Loucy (cell line): Measurements from ENCODE around the gene DNM1.

Experiments
- H2AFZ ChIP-seq: fragments of 200-600 bp; sonication (generic); 2 replicates; pipeline ENCODE4 v1.6.0; 2016; ENCODE audit warnings: antibody characterized with exemption, mild to moderate bottlenecking, low read length, moderate library complexity
- H3F3A ChIP-seq: fragments of 200-600 bp; 2 replicates; pipeline ENCODE4 v1.6.0; 2016; ENCODE audit warnings: antibody characterized with exemption, low read depth, mild to moderate bottlenecking
- H3K27me3 ChIP-seq: fragments of 200-600 bp; sonication (generic); 2 replicates; pipeline ENCODE4 v1.6.1; 2014; ENCODE audit warnings: low read length, mild to moderate bottlenecking; ENCODE audit not compliant: insufficient read depth, poor library complexity, severe bottlenecking
- H3K36me3 ChIP-seq: fragments of 200-600 bp; sonication (generic); 2 replicates; pipeline ENCODE4 v1.6.1; 2016; ENCODE audit warnings: low read length; ENCODE audit not compliant: insufficient read depth
- H3K4me1 ChIP-seq: fragments of 200-600 bp; sonication (generic); 2 replicates; pipeline ENCODE4 v1.5.1; 2014; ENCODE audit warnings: low read length, mild to moderate bottlenecking; ENCODE audit not compliant: insufficient read depth, poor library complexity, severe bottlenecking
- H3K4me2 ChIP-seq: fragments of 200-600 bp; sonication (generic); 2 replicates; pipeline ENCODE4 v1.6.0; 2014; ENCODE audit warnings: antibody characterized with exemption, low read length, low read depth, mild to moderate bottlenecking; ENCODE audit not compliant: poor library complexity, severe bottlenecking
- H3K4me3 ChIP-seq: fragments of 200-600 bp; sonication (generic); 2 replicates; pipeline ENCODE4 v1.5.1; 2014; ENCODE audit warnings: low read length, mild to moderate bottlenecking, mixed read lengths; ENCODE audit not compliant: poor library complexity, severe bottlenecking
- H3K79me2 ChIP-seq: fragments of 200-600 bp; sonication (generic); 2 replicates; pipeline ENCODE4 v1.6.1; 2014; ENCODE audit warnings: low read length; ENCODE audit not compliant: insufficient read depth
- H3K9ac ChIP-seq: fragments of 200-600 bp; sonication (generic); 2 replicates; pipeline ENCODE4 v1.6.0; 2014; ENCODE audit warnings: mild to moderate bottlenecking, low read depth, low read length, moderate library complexity; ENCODE audit not compliant: poor library complexity, severe bottlenecking
- H3K9me2 ChIP-seq: fragments of 200-600 bp; sonication (generic); replicated peaks from 2 replicates; pipeline ENCODE4 v1.6.1; 2016; ENCODE audit warnings: low read depth, low read length, mixed read lengths
- H3K9me3 ChIP-seq: fragments of 200-600 bp; sonication (generic); 2 replicates; pipeline ENCODE4 v1.6.1; 2014; ENCODE audit warnings: mild to moderate bottlenecking, antibody characterized with exemption, low read length, low read depth; ENCODE audit not compliant: insufficient read depth
- H4K20me1 ChIP-seq: fragments of 200-600 bp; sonication (generic); 2 replicates; pipeline ENCODE4 v1.6.0; 2014; ENCODE audit warnings: antibody characterized with exemption, low read length, mild to moderate bottlenecking; ENCODE audit not compliant: insufficient read depth, poor library complexity, severe bottlenecking
- CTCF ChIP-seq: fragments of 200-600 bp; sonication (generic); conservative IDR thresholded peaks from 2 replicates; pipeline ENCODE4 v1.5.1; 2014; ENCODE audit warnings: mild to moderate bottlenecking, antibody characterized with exemption, low read length
- EZH2phosphoT487 ChIP-seq: fragments of 200-600 bp; IDR thresholded peaks from 2 replicates; pipeline ENCODE4 v1.6.1; 2018; ENCODE audit warnings: antibody characterized with exemption, mild to moderate bottlenecking, moderate library complexity, borderline replicate concordance

DNM1 gene

GRCh38 chr9:128202648-128203023, 543 bp upstream of the DNM1 start:
- Histone ChIP-seq H3K79me2 (no peaks in the 10 kb centered on the region), H4K20me1 (no peaks in the 10 kb centered on the region), H3K4me2 (peak overlapping the region; percentile 81), H3K9me3 (no peaks in the 10 kb centered on the region), H3K36me3 (no peaks in the 10 kb centered on the region), H3K9ac (peak overlapping the region; percentile 4), H3K9me2 (no peaks in the 10 kb centered on the region), H3K27me3 (peaks cover 7% of the 10 kb centered on the region), H3K4me1 (peaks cover 11% of the 10 kb centered on the region), H2AFZ (peak overlapping the region; percentile 95), H3K4me3 (peak overlapping the region; percentile 75), H3F3A (no peaks in the 10 kb centered on the region)
- TF ChIP-seq CTCF (no peak), EZH2phosphoT487 (no peak)

GRCh38 chr9:128203707-128204551, 750 bp downstream of the DNM1 start:
- no peaks in the 10 kb centered on the region for H3K9me2 ChIP-seq
- H2AFZ ChIP-seq, result peak overlapping the region; percentile 83
- no peaks in the 10 kb centered on the region for H3F3A ChIP-seq
- H3K4me1 ChIP-seq, result peaks cover 11% of the 10 kb centered on the region
- peak overlapping the region; percentile 75 for H3K4me3 ChIP-seq
- H3K36me3 ChIP-seq, result no peaks in the 10 kb centered on the region
- H3K4me2 ChIP-seq, result peak overlapping the region; percentile 81
- peaks cover 7% of the 10 kb centered on the region for H3K27me3 ChIP-seq
- H4K20me1 ChIP-seq, result no peaks in the 10 kb centered on the region
- no peaks in the 10 kb centered on the region for H3K79me2 ChIP-seq
- TF ChIP-seq CTCF, result no peak
- TF ChIP-seq EZH2phosphoT487, result no peak
- H3K9ac ChIP-seq, result peak overlapping the region; percentile 55
- no peaks in the 10 kb centered on the region for H3K9me3 ChIP-seq

GRCh38 chr9:128204858-128205257, 1.7 kb downstream of the DNM1 start:
- H4K20me1 ChIP-seq, result no peaks in the 10 kb centered on the region
- no peaks in the 10 kb centered on the region for H3K9me3 ChIP-seq
- TF ChIP-seq EZH2phosphoT487, result no peak
- TF ChIP-seq CTCF, result no peak
- peak overlapping the region; percentile 75 for H3K4me3 ChIP-seq
- H3K9ac ChIP-seq, result peak overlapping the region; percentile 55
- H3K4me1 ChIP-seq, result peaks cover 11% of the 10 kb centered on the region
- H3K27me3 ChIP-seq, result peaks cover 7% of the 10 kb centered on the region
- no peaks in the 10 kb centered on the region for H3K79me2 ChIP-seq
- no peaks in the 10 kb centered on the region for H3K9me2 ChIP-seq
- no peak overlapping the region for H2AFZ ChIP-seq
- H3K4me2 ChIP-seq, result peak overlapping the region; percentile 81
- no peaks in the 10 kb centered on the region for H3K36me3 ChIP-seq
- no peaks in the 10 kb centered on the region for H3F3A ChIP-seq
